Ecto neural progenitor cell (in vitro differentiated cells): ENCODE data around the gene GPD1.
A peak's percentile ranks its signal among the peaks of the same experiment; 100 is the strongest.

ENCODE experiments used
- DNase-seq: peaks from one replicate; pipeline ENCODE4 v3.0.0-alpha.2; 2018; ENCODE audit warnings: low spot score

GPD1 gene

DNA sequence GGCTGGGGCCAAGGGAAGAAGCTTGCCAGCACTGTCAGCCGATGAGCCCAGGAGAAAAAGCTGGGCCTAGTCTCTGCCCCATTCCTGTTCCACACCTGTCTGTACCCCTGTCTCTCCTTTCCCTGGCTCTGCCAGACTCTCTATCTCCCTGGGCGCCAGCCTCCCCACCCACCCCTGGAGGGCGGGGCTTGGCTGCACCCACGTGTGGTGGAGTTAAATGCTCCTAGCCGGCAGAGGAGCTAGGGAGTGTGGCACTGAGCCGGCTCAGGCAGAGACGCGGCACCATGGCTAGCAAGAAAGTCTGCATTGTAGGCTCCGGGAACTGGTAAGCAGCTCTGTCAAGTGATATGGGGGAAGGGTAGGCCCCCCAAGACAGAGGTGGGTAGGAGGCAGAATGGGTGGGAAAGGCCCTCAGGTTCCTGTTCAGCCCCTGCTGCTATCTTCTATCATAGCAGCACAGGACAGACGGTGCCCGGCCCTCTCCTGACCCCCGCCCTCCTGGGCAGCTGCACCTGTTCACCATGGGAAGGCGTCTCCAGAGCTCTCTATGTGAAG is at the start of gene GPD1:
Gene GPD1 (plus strand): TSS at position 242 of the 555 bp plus-strand sequence. CDS start 43 bp downstream, at position 285.
- peak; percentile 70 for DNase-seq

DNA sequence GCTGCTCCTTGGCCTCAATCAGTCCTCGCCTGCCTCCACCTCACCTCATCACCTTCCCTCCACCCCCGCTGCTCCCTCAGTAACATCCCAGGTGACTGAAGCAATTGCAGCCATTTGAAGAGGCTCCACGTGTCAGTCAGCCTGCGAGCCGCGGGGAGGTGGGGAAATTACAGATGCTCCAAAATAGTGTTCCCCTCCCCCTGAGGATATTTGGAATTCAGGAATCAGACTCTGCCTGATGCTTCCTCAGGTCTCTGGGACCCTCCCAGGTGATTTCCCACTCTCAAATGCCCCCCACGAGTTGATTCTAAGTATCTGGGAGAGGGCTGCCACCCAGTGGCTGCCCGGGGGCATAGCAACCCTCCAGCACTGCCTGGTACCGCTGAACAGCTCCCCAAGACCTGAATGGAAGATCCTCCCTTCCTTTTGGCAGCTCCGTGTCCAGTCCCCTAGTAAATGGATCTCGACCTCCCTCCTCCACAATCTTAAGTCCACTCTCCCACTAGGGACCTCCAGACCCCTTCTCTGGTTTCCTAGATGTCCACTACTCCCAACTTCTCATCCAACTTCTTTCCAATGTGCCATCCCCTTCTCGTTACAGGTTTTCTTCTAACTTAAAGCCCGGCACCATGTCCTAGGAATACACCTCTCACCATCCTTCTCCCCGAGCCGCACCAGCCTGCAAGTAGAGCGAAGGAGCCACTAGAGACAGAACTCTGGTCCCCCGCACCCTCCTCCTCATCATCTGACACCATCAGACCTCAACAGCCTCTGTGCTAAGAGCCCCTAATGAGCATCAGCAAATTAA is 47.8 kb upstream of the GPD1 start:
- peak; percentile 82 for DNase-seq

DNA sequence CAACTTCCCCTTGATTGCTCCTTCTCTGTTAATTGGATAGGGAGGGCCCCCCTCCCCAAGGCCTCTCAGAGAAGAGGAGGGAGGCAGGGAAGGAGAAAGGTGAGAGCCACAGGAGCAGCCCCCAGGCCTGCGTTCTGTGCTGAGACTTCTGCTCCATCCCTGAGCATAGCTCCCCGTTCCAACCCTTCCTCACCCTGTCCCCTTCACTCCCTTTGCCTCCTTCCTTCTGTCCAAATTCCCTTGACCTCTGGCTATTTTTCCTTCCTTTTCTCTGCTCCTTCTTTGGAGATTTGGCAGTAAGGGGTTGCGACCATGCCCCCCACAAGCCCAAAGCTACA is 47.2 kb upstream of the GPD1 start:
- no peak for DNase-seq

DNA sequence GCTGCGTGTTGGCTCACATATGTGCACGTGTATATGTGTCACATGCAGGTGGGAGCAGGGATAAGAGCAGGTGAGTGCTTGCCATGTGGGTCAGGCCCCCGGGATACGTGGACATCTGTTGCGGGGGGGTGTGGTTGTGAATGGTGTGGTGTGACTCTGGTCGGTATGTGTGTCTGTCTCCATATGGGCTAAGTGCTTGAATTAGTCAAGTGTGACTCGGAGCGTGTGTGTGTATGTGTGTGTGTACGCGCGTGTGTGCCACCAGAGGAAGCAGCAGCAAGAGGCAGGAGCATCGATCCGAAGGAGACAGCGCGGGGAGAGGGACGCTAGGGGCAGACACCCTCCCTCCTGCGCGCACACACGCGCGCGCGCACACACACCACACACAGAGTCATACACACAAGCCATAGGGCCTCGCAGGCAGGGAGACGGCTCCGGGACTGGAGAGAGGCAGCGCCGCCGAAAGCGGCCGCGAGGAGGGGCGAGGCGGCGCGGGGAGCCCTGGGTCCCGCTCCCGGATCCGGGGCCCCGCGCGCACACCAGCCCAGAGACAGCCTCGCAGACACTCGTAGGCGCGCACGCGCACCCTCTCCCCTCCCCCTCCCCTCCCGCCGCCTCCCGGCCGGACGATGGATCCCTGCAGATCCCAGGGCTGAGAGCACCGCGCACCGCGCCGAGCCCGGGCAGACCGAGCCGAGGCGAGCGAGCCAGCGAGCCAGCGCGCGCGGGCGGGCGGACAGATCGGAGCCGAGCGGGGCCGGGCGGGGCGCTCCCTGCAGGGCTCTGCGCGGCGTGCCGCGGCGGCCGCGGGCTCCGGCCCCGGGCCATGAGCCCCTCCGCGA is 46.6 kb upstream of the GPD1 start, which contains the start of gene ASIC1:
Gene ASIC1 (plus strand): TSS at position 597 of the 842 bp plus-strand sequence. CDS start 1,171 bp downstream, outside the sequence.
- peak; percentile 92 for DNase-seq

DNA sequence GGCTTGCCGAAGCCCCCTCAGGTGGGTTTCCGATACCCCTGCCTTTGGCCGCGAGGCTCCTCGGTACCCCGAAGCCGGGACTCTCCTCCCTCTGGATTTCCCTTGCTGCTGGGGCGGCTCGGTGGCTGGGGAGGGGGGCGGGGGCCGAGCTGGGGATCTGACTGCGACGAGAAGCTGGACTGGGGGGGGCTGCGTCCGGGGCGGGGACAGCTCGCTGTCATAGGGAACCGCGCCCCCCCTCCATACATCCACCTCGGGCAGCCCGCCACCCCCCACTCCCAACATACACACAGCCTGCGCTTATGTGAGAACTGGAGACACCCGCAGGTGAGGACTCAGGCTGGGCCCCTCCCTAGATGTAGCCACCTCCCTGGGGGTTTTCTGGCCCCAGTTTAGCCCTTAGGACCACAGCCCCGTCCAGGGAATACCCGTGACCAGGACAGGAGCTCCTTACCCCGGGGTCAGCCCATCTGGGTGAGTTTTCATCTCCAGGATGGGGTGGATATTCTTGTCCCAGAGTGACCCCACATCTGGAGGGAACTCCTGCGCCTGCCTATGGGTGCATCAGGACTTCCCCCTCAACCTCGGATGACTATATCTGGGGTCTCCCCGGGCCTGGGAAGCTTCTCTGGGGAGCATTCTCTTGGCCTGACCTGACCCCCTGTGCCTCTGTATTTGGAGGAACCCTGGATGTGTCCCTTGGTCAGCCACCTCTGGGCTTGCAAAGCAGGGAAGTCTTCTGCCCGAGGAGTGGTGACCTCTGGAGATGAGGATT is 45.7 kb upstream of the GPD1 start:
- DNase-seq: peak; percentile 56

DNA sequence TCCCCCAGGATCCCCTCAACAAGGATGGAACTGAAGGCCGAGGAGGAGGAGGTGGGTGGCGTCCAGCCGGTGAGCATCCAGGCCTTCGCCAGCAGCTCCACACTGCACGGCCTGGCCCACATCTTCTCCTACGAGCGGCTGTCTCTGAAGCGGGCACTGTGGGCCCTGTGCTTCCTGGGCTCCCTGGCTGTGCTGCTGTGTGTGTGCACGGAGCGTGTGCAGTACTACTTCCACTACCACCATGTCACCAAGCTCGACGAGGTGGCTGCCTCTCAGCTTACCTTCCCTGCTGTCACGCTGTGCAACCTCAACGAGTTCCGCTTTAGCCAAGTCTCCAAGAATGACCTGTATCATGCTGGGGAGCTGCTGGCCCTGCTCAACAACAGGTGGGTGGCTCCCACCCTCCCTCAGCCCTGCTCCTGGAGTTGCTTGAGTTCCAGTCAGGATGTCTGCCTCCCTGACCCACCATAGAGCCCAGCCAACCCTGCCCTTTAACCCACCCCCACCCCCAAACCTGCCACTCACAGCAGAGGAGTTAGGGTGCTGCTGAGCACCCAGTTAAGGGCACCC is 45.0 kb upstream of the GPD1 start:
- DNase-seq: no peak

DNA sequence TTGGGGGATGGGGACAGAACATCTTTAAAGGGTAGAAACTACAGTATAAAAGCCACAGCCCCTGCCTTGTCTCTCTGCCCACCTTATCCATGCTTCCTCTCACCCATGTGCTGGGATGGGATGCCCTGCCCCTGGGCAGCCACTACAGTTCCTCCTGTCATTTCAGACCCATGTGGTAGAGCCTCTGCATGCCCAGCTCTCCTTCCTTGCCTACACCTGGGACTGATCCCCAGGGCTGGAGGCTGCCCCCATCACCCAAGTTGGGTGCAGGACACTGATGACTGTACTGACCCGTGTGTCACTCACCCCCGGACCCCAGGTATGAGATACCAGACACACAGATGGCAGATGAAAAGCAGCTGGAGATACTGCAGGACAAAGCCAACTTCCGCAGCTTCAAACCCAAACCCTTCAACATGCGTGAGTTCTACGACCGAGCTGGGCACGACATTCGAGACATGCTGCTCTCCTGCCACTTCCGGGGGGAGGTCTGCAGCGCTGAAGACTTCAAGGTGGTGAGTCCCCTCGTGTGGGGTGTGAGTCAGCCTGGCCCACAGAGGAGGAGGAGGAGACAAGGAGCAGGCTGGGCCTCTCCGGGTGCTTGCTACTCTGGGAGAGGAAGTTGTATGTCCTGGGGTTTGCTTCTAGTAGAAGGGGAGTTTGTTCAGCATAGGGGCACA is 44.2 kb upstream of the GPD1 start:
- no peak for DNase-seq

DNA sequence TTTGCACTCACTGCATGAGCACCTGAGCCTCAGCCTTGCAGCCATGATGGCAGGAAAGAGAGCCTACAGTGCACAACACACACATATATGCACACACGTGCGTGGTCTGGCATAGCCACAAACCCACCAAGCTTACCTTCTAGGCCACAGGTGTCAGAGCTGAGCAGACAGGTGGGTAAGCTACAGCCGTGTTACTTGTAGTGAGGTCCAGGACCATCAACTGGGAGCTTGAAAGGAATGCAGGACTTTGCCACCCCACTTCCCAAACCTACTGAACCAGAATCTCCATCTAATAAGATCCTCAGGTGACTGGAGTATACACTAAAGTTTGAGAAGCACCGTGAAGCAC is 43.7 kb upstream of the GPD1 start:
- DNase-seq: no peak

DNA sequence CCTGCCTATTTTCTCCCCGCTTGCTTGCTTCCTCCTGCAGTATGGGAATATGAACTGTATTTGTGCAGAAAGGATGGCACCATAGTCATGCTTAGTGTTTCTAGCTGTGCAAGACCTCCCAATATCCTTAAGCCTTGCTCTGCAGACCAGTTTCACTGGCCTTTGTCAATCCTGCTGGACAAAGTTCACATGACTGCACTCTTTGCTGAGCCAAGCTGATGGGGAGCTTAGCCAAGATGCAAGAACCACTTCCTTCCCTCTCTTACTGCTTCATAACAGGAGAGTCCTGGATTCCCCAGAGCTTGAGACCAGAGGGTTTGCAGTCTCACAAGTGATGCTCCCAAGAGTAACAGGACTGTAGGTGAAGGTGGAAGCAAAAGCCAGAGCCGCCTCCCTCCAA is 42.6 kb upstream of the GPD1 start:
- no peak for DNase-seq

DNA sequence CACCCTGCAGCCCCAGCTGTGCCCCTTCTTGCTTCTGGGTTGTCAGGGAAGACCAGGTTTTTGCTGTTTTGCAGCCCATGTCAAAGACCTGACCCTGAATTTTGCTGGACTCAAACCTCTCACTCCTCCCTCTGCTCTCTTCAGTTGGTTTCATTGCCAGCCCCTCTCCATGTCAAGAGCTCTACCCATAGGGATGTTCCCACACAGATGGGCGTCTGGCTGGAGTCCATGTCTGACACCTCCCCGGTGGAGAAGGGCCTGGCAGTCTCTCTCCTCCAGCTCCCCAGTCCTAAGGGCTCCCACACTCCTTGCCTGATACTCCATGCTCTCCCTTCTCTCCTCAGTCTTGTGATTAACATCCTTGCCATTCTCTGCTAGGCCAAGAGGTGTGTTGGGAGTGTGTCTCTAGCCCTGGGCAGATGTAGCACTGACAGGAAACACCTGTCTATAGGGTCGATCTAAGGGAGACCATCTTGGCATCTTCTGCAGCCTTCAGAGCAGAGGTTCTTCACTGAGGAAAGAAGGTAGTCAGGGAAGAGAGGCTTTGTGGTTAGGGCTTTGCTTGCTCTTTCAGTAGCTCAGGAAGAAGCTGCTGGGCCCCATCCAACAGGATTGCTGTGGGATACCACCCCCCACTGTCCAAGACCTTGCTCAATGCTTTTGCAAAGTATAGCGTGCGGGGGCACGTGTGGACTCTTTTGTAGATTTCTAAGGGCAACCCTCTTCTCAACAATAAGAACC is 41.7 kb upstream of the GPD1 start:
- DNase-seq: no peak

DNA sequence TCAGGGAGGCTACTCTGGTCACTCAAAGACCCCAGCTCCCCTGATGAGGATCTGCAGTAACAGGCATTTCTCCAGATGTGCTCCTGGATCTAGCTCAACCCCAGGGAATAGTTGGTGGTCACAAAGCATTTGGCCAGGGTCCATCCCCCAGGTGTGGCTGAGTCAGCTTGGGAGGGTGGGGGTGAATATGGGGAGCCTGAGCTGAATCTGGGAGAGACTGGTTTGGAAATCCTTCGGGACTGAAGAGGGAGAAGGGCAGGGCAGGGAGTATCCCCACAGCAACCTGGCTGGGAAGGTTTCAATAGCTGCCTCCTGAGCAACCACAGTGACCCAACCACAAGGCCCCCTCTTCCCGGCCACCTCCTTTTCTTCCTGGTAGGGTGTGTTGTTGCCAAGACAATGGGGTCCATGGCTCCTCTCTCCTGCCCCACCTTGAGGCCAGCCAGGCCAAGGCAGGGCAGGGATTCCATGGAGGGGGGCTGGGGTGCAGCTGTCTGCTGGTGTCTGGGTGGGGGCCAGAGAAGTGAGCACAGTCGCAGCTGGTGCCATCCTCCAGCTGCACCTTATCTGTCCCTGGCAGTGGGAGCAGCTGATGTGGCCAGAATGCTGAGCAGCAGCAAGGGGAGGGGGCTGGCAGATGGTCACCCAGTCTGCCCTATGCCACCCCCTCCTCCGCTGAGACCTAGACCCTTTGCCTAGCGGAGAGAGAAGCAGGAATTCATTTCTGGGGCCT is 40.9 kb upstream of the GPD1 start:
- no peak for DNase-seq

DNA sequence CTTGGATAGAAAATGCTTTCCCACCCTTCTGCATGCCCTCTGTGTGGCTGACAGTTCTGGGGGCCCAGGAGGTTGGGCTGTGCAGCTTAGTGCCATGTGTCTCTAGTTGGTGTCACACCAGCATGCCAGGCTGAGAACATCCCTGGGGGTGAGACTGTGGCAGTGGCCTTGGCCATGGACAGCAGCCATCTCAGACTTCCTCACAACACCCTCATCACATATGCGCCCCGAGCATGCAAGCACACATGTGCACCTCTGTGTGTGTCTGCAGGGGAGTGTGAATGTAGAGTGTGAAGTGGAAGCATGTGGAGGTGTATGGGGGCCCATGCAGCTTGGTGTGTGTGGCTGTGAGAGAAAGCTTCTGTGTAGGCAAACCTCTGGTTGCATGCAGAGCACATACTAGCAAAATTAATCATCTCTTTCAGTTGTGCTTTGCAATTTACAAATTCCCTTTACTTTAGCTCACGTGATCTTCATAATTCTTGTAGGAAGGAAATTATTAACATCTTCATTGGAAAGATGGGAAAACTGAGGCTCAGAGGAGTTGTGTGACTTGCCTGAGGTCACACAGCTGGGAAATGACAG is 38.0 kb upstream of the GPD1 start:
- no peak for DNase-seq

DNA sequence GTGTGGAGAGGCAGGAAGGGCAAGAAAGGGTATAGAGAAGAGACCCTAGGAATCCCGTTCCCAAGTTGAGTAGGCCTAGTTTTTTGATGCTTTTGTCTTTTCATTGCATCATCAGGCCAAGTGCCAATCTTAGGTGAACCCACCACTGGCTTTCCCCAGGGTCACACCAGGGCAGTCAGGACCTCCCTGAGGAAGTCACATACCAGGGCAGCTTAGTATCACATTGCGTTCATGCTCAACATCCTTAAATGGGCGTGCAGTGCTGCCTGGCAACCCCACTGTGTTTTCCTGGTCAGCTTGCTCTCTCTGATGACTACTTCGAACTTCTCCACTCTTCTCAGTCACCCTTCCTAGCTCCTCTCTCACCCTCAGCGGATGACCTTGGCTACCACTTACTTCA is 37.4 kb upstream of the GPD1 start:
- peak; percentile 84 for DNase-seq

DNA sequence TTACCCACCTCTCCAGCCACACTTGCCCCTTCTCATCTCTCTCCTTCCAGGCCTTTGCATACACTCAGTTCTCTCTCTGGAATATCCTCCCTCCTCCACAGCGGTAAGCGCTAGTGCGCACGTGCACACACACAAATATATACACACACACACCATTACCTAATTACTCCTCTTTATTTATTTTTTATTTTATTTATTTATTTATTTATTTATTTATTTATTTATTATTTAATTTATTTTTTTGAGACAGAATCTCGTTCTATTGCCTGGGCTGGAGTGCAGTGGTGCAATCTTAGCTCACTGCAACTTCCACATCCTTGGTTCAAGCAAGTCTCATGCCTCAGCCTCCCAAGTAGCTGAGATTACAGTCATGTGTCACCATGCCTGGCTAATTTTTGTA is 34.7 kb upstream of the GPD1 start:
- no peak for DNase-seq

DNA sequence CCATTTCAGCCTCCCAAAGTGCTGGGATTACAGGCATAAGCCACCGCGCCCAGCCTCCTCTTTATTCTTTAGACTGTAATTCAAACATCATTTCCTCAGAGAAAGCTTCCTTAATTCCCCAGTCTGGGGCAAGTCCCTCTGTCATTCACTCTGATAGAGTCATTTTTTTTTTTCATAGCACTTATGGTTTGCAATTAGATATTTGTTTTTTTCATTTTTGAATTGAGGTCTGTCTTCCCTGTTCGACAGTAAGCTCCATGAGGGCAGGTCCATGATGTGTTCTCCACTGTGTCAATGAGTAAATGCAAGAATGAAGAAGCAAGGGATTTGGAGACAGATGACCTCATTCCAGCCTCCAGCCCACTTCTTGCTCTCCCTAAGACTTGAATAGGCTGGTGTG is 34.3 kb upstream of the GPD1 start:
- no peak for DNase-seq

DNA sequence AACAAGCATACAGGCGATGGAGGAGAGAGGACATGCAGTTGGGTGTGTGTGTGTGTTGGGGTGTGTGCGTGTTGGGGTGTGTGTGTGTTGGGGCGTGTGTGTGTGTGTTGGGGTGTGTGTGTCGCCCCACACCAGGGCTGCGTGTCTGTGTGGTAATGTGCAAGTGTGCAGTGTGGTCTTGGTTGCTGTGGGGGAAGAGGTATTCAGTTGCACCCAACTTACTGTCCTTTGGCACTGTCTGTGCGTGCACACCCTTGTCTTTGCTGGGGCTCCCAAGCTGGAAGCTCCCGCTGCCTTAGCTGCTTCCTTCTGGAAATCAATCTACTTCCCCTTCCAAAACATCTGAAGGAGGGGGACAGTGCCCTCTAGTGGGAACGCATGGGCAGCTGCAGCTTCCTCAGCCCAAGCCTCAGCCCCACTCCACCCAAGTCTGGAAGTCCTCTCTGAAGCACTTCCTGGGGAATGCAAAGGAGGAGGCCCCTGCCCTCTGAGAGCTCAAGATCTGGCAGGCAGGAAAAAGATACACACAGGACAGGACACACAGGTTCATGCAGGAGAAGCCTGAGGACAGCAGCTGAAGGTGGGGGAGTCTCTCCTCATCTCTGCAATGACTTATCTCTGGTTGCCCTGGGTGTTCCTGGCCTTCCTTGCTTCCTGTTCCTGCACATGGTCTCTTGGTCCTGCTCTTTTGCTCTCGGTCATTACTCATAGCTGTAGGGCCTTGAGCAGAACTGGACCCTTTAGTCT is 33.3 kb upstream of the GPD1 start:
- peak; percentile 93 for DNase-seq

DNA sequence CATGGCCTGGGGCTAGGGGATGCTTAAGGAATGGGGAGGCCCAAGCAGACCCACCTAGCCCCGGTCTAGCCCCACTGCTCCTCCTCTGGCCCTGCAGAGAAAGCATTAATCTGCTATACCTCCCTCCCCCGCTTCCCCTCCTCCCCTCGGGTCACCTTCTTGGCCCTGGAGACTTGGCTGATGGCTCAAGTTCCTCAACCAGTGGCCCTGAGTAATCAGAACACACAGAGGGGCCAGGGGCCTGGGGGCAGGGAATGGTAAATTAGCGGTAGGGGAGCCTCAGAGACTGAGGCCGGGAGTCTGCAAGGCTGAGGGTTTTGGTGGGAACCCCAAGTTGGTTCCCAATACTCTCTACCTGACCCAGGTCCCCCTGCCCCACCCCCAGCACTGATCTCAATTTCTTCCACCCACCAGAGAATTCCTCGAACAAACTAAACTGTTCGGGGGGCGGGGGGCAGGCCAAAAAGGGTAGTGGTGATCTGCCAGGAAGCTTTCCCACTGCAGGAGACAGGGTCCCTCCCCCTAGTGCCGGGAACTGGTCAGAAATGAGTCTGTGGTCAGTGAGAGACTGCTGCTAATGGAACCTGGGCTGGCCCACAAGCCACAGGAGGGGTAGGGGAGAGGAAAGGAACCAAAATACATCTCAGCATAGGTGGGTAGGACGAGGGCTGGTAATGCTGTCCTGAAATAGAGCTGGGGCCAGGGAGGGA is 31.5 kb upstream of the GPD1 start:
- peak; percentile 54 for DNase-seq

DNA sequence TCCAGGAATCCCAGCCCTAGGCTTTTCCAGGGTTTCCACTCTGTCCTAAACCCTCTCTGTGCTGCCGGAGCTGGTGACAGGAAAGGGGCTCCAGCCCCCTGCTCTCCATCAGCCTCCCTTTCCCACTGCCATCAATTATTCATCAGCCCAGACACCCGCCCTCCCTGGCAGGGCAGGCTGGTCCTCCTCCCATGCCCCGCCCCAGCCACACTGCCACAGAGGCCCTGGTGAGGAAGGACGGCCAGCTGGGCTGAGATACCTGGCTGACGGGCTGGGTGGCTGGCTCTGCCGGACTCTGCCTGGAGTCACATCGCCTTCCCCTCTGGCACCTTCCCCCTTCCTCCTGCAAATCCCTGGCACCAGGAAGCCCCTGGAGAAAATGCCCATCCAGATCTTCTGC is 30.6 kb upstream of the GPD1 start:
- no peak for DNase-seq
